Ovary (tissue), 3 donors: ENCODE data around the gene NPTXR.

Source experiments
- EP300 ChIP-seq: sonication (generic); formaldehyde crosslinking; IDR thresholded peaks from one replicate; pipeline ENCODE4 v1.6.1; 2017; ENCODE audit warnings: antibody characterized with exemption
- POLR2A ChIP-seq: fragments of 450-650 bp; IDR thresholded peaks from one replicate; pipeline ENCODE4 v1.6.1; 2017; ENCODE audit warnings: antibody characterized with exemption, mild to moderate bottlenecking, moderate library complexity
- TF ChIP-seq, protein P1 (sequence below), 3 donors: fragments of 450-650 bp in 2 of 3; fragments of 200-600 bp in 1 of 3; IDR thresholded peaks; one replicate each; pipeline versions ENCODE4 v1.5.1 to v1.8.0; 2016 to 2022; ENCODE audit warnings: antibody characterized with exemption in 3 of 3, mild to moderate bottlenecking in 1 of 3
- donor health status: DM: no; HTN: no; CAD: no.

DNA sequence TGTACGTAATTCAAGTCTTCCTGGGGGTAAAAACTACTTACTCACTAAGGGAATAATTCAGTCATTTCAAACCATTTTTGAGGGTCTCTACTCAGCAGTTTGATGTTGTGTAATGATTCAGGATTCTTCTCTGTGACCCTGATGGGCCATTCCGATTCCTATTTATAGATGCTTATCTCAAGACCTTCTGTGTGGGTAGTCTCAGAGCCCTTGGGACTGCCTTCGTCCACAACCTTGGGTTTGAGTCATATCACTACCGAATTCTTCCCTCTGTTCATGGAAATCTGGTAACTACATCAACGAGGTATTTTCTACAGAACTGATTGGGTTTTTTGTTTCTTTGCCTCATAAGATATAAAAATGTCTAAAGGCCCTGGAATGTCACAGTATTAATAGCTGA is 42.5 kb upstream of the NPTXR start:
- TF ChIP-seq, protein P1, sequence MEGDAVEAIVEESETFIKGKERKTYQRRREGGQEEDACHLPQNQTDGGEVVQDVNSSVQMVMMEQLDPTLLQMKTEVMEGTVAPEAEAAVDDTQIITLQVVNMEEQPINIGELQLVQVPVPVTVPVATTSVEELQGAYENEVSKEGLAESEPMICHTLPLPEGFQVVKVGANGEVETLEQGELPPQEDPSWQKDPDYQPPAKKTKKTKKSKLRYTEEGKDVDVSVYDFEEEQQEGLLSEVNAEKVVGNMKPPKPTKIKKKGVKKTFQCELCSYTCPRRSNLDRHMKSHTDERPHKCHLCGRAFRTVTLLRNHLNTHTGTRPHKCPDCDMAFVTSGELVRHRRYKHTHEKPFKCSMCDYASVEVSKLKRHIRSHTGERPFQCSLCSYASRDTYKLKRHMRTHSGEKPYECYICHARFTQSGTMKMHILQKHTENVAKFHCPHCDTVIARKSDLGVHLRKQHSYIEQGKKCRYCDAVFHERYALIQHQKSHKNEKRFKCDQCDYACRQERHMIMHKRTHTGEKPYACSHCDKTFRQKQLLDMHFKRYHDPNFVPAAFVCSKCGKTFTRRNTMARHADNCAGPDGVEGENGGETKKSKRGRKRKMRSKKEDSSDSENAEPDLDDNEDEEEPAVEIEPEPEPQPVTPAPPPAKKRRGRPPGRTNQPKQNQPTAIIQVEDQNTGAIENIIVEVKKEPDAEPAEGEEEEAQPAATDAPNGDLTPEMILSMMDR (IDR thresholded peaks at IDR 0.05) = no peak
- no peak for TF ChIP-seq POLR2A
- TF ChIP-seq EP300 = no peak
